ENCODE data around the gene NRG3.

DNA sequence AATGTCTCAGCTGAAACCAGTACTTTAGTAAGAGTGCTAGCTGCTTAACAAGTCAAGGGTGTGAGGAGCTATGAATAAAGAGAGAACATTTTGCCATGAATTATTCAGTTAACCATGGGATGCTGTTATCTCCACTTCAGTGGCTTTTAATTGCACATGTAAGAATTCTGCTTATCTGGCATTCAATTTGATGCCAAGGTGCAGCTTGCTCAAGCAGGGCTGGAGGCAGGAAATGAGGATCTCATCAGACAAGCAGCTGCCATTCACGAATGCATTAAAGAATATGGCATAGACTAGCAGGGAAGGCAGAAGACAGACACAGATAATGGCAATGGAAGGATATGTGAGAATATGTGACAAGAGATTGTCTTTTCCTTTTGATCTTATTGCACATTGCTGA, 697.8 kb downstream of the NRG3 start:
- TF ChIP-seq, protein P1, sequence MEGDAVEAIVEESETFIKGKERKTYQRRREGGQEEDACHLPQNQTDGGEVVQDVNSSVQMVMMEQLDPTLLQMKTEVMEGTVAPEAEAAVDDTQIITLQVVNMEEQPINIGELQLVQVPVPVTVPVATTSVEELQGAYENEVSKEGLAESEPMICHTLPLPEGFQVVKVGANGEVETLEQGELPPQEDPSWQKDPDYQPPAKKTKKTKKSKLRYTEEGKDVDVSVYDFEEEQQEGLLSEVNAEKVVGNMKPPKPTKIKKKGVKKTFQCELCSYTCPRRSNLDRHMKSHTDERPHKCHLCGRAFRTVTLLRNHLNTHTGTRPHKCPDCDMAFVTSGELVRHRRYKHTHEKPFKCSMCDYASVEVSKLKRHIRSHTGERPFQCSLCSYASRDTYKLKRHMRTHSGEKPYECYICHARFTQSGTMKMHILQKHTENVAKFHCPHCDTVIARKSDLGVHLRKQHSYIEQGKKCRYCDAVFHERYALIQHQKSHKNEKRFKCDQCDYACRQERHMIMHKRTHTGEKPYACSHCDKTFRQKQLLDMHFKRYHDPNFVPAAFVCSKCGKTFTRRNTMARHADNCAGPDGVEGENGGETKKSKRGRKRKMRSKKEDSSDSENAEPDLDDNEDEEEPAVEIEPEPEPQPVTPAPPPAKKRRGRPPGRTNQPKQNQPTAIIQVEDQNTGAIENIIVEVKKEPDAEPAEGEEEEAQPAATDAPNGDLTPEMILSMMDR (IDR thresholded peaks at IDR 0.05) = no peak
- no peak for TF ChIP-seq POLR2A (IDR thresholded peaks at IDR 0.05)
- TF ChIP-seq EP300 (IDR thresholded peaks at IDR 0.05) = no peak

All from tibial nerve (tissue), 4 donors.